ENCODE measurements around the gene PLEKHA7. TPM values are rescaled to one million over a fixed set of nuclear protein-coding genes. Genes with fewer than 3 reads are reported as not detected.
A peak's percentile ranks its signal among the peaks of the same experiment; 100 is the strongest.

PLEKHA7 gene
- total RNA-seq, 1 donor from 2014 or later: 15.6 TPM

DNA sequence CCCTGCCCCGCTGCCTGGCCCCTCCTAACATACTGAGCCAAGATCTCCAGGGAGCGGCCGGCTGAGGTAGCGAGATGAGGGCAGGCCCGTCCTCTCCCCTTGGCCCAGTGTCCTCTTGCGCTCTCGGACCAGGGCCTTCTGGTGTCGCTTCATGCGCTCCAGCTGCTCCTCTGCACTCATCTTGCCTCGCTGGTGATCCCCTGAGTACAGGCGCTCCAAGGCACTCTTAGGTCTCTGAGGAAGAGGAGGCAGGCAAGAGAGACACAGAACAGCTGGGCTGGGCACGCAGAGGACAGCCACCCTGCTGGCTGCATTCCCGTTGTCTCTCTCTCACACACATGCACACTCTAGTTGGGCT, 225.2 kb downstream of the PLEKHA7 start:
- TF ChIP-seq, protein P1, sequence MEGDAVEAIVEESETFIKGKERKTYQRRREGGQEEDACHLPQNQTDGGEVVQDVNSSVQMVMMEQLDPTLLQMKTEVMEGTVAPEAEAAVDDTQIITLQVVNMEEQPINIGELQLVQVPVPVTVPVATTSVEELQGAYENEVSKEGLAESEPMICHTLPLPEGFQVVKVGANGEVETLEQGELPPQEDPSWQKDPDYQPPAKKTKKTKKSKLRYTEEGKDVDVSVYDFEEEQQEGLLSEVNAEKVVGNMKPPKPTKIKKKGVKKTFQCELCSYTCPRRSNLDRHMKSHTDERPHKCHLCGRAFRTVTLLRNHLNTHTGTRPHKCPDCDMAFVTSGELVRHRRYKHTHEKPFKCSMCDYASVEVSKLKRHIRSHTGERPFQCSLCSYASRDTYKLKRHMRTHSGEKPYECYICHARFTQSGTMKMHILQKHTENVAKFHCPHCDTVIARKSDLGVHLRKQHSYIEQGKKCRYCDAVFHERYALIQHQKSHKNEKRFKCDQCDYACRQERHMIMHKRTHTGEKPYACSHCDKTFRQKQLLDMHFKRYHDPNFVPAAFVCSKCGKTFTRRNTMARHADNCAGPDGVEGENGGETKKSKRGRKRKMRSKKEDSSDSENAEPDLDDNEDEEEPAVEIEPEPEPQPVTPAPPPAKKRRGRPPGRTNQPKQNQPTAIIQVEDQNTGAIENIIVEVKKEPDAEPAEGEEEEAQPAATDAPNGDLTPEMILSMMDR (IDR thresholded peaks at IDR 0.05): no peak
- no peak for DNase-seq (ENCODE audit: extremely low spot score, unreplicated experiment)
- Mint-ChIP-seq H3K9me3 (ENCODE audit: unreplicated experiment) (no peaks in the 10 kb centered on the region), H3K4me1 (ENCODE audit: unreplicated experiment) (peaks cover 44% of the 10 kb centered on the region), H3K36me3 (ENCODE audit: unreplicated experiment) (no peaks in the 10 kb centered on the region), H3K27me3 (ENCODE audit: unreplicated experiment) (no peaks in the 10 kb centered on the region), H3K4me3 (ENCODE audit: unreplicated experiment) (no peak overlapping the region), H3K27ac (ENCODE audit: unreplicated experiment) (no peak overlapping the region)

- Mint-ChIP-seq H3K27ac (ENCODE audit: unreplicated experiment) (no peak overlapping the region), H3K36me3 (ENCODE audit: unreplicated experiment) (no peaks in the 10 kb centered on the region), H3K27me3 (ENCODE audit: unreplicated experiment) (no peaks in the 10 kb centered on the region), H3K4me1 (ENCODE audit: unreplicated experiment) (peaks cover 39% of the 10 kb centered on the region), H3K9me3 (ENCODE audit: unreplicated experiment) (no peaks in the 10 kb centered on the region), H3K4me3 (ENCODE audit: unreplicated experiment) (no peak overlapping the region)
- TF ChIP-seq, protein P1 (IDR thresholded peaks at IDR 0.05): peak; percentile 94
- no peak for DNase-seq (ENCODE audit: extremely low spot score, unreplicated experiment)
These were observed 225.8 kb downstream of the PLEKHA7 start for GRCh38 chr11:16788141-16789062.

DNA sequence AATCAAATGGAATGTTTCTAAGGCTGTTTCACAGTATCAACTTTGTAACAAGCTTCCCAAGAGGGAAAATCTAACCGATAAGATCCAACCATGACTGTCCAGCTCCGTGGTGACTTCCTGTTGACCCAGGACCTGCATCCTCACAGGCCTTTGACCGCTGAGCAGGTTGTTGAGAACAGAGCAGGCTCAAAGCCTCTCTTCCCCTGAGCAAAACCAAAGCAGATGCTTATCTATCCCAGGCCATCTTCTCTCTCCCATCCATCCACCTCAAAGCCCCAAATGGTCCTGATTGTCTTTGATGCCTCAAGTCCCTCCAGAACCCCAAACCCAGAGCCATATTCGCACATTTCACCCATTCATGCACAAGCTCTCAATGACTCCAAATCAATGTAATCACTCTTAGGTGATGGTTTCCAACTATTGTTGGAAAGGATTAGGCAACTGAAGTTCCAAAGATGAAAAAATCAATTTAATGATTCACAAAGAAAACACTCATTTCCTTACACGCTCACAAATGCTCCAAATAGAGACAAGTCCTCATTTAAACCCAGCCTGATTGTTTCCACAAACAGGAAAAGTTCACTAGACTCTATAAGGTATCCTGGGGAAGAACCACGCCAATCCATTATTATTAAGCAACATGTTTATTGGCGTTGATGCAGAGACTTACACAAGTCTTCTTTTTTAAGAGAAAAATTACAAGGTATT, 227.0 kb downstream of the PLEKHA7 start:
- H3K36me3 Mint-ChIP-seq (ENCODE audit: unreplicated experiment): no peaks in the 10 kb centered on the region
- no peaks in the 10 kb centered on the region for H3K9me3 Mint-ChIP-seq (ENCODE audit: unreplicated experiment)
- no peak overlapping the region for H3K4me3 Mint-ChIP-seq (ENCODE audit: unreplicated experiment)
- H3K27me3 Mint-ChIP-seq (ENCODE audit: unreplicated experiment): no peaks in the 10 kb centered on the region
- DNase-seq (ENCODE audit: extremely low spot score, unreplicated experiment): no peak
- H3K4me1 Mint-ChIP-seq (ENCODE audit: unreplicated experiment): peaks cover 27% of the 10 kb centered on the region
- H3K27ac Mint-ChIP-seq (ENCODE audit: unreplicated experiment): no peak overlapping the region
- TF ChIP-seq, protein P1 (IDR thresholded peaks at IDR 0.05): no peak

- peaks cover 16% of the 10 kb centered on the region for H3K4me1 Mint-ChIP-seq (ENCODE audit: unreplicated experiment)
These were observed 228.1 kb downstream of the PLEKHA7 start for GRCh38 chr11:16786131-16786530.

More at GRCh38 chr11:16786131-16786530, 228.1 kb downstream of the PLEKHA7 start:
- Mint-ChIP-seq H3K9me3 (ENCODE audit: unreplicated experiment) (no peaks in the 10 kb centered on the region), H3K36me3 (ENCODE audit: unreplicated experiment) (no peaks in the 10 kb centered on the region), H3K4me3 (ENCODE audit: unreplicated experiment) (no peak overlapping the region), H3K27me3 (ENCODE audit: unreplicated experiment) (no peaks in the 10 kb centered on the region), H3K27ac (ENCODE audit: unreplicated experiment) (no peak overlapping the region)
- no peak for DNase-seq (ENCODE audit: extremely low spot score, unreplicated experiment)
- TF ChIP-seq, protein P1 (IDR thresholded peaks at IDR 0.05): no peak
